ENCODE data around the gene LEO1.

The LEO1 gene

GRCh38 chr15:51971375-51972133 is at the start of gene LEO1:
Gene LEO1 (minus strand): TSS chr15:51971778. CDS start chr15:51971745, 33 bp downstream.
- peak within 1 kb of the TSS; percentile 100 for H3K4me3 ChIP-seq (ENCODE audit: low read depth, low read length)
- TF ChIP-seq MAX (IDR thresholded peaks at IDR 0.05; ENCODE audit: low read depth, low read length) (peak; percentile 54; the same call in 1 of the 2 replicates), MYC (IDR thresholded peaks at IDR 0.05; ENCODE audit: low read depth, low read length) (peak; percentile 22), CTCF (IDR thresholded peaks at IDR 0.05; ENCODE audit: low read depth, low read length) (peak; percentile 31), POLR2A (IDR thresholded peaks at IDR 0.05; ENCODE audit: extremely low read depth, insufficient read length) (peak; percentile 93)
- peak; percentile 98 for DNase-seq (ENCODE audit: low read depth)

- no peak for TF ChIP-seq POLR2A (IDR thresholded peaks at IDR 0.05; ENCODE audit: extremely low read depth, insufficient read length)
- no peak for TF ChIP-seq CTCF (IDR thresholded peaks at IDR 0.05; ENCODE audit: low read depth, low read length)
- TF ChIP-seq MYC (IDR thresholded peaks at IDR 0.05; ENCODE audit: low read depth, low read length) = no peak; the same call in 1 of the 2 replicates
- TF ChIP-seq MAX (IDR thresholded peaks at IDR 0.05; ENCODE audit: low read depth, low read length) = no peak; the same call in 1 of the 2 replicates
- peak; percentile 93 for DNase-seq (ENCODE audit: low read depth)
- peak overlapping the region; percentile 84 for H3K4me3 ChIP-seq (ENCODE audit: low read depth, low read length)
Measured at GRCh38 chr15:52021128-52021671, 49.6 kb upstream of the LEO1 start.

GRCh38 chr15:52020221-52021085 is 48.9 kb upstream of the LEO1 start:
- DNase-seq (ENCODE audit: low read depth) = no peak
- peak overlapping the region; percentile 84 for H3K4me3 ChIP-seq (ENCODE audit: low read depth, low read length)
- TF ChIP-seq MYC (IDR thresholded peaks at IDR 0.05; ENCODE audit: low read depth, low read length) (no peak), MAX (IDR thresholded peaks at IDR 0.05; ENCODE audit: low read depth, low read length) (no peak), POLR2A (IDR thresholded peaks at IDR 0.05; ENCODE audit: extremely low read depth, insufficient read length) (no peak)

- peak; percentile 80 for DNase-seq (ENCODE audit: low read depth)
- H3K4me3 ChIP-seq (ENCODE audit: low read depth, low read length) = peak overlapping the region; percentile 84
- no peak for TF ChIP-seq CTCF (IDR thresholded peaks at IDR 0.05; ENCODE audit: low read depth, low read length)
- TF ChIP-seq MAX (IDR thresholded peaks at IDR 0.05; ENCODE audit: low read depth, low read length) = peak; percentile 83
- TF ChIP-seq POLR2A (IDR thresholded peaks at IDR 0.05; ENCODE audit: extremely low read depth, insufficient read length) = peak; percentile 22
- TF ChIP-seq MYC (IDR thresholded peaks at IDR 0.05; ENCODE audit: low read depth, low read length) = peak; percentile 92
Measured at GRCh38 chr15:52019394-52020220, 48.0 kb upstream of the LEO1 start.

GRCh38 chr15:52018693-52019393 is 47.3 kb upstream of the LEO1 start, which contains the start of gene MAPK6:
Gene MAPK6 (plus strand): TSS chr15:52019219. CDS start chr15:52046461, 27,242 bp downstream.
- peak; percentile 94 for TF ChIP-seq MYC (IDR thresholded peaks at IDR 0.05; ENCODE audit: low read depth, low read length)
- TF ChIP-seq MAX (IDR thresholded peaks at IDR 0.05; ENCODE audit: low read depth, low read length) = peak; percentile 92
- peak; percentile 89 for TF ChIP-seq POLR2A (IDR thresholded peaks at IDR 0.05; ENCODE audit: extremely low read depth, insufficient read length)
- no peak for TF ChIP-seq CTCF (IDR thresholded peaks at IDR 0.05; ENCODE audit: low read depth, low read length)
- DNase-seq (ENCODE audit: low read depth) = peak; percentile 93
- H3K4me3 ChIP-seq (ENCODE audit: low read depth, low read length) = peak within 1 kb of the TSS; percentile 84

Data from NB4 (cell line).